GM23338 (cell line): Measurements from ENCODE around the gene FBXO22. TPM values are rescaled to one million over a fixed set of nuclear protein-coding genes. Genes with fewer than 3 reads are reported as not detected.

Experiments used
- ATAC-seq: fragments of 200-7000 bp; cut with Tn5 transposase; 3 replicates; pipeline ENCODE4 v1.9.1; 2020
- DNase-seq: peaks from one replicate; pipeline ENCODE4 v3.0.0-alpha.2; 2015; ENCODE audit warnings: low spot score
- H2AFZ ChIP-seq: fragments of 200-600 bp; sonication (generic); 2 replicates; pipeline ENCODE4 v1.8.0; 2016; ENCODE audit warnings: antibody characterized with exemption, mild to moderate bottlenecking, moderate library complexity
- H3F3A ChIP-seq: fragments of 200-600 bp; sonication (generic); replicated peaks from 2 replicates; pipeline ENCODE4 v1.8.0; 2017; ENCODE audit warnings: antibody characterized with exemption, mixed run types, low read depth
- H3K27ac ChIP-seq: fragments of 200-600 bp; sonication (generic); 2 replicates; pipeline ENCODE4 v1.6.1; 2016; ENCODE audit warnings: low read depth
- H3K27me3 ChIP-seq: fragments of 200-600 bp; sonication (generic); 2 replicates; pipeline ENCODE4 v1.8.0; 2016; ENCODE audit warnings: mild to moderate bottlenecking, mixed run types, moderate library complexity; ENCODE audit not compliant: insufficient read depth
- H3K36me3 ChIP-seq: fragments of 200-600 bp; sonication (generic); 2 replicates; pipeline ENCODE4 v1.8.0; 2016; ENCODE audit warnings: mild to moderate bottlenecking; ENCODE audit not compliant: insufficient read depth
- H3K4me1 ChIP-seq: fragments of 200-600 bp; sonication (generic); 2 replicates; pipeline ENCODE4 v1.8.0; 2016; ENCODE audit warnings: mild to moderate bottlenecking, moderate library complexity; ENCODE audit not compliant: insufficient read depth
- H3K4me2 ChIP-seq: fragments of 200-600 bp; sonication (generic); 2 replicates; pipeline ENCODE4 v1.7.1; 2017; ENCODE audit warnings: mixed run types
- H3K4me3 ChIP-seq: fragments of 200-600 bp; sonication (generic); 2 replicates; pipeline ENCODE4 v1.6.1; 2016; ENCODE audit warnings: mixed run types
- H3K79me2 ChIP-seq: fragments of 200-600 bp; sonication (generic); replicated peaks from 2 replicates; pipeline ENCODE4 v1.8.0; 2017; ENCODE audit warnings: mild to moderate bottlenecking; ENCODE audit not compliant: insufficient read depth
- H3K9me2 ChIP-seq: fragments of 200-600 bp; sonication (generic); 2 replicates; pipeline ENCODE4 v1.8.0; 2017; ENCODE audit not compliant: insufficient read depth
- H4K20me1 ChIP-seq: fragments of 200-600 bp; sonication (generic); replicated peaks from 2 replicates; pipeline ENCODE4 v1.8.0; 2017; ENCODE audit warnings: mild to moderate bottlenecking; ENCODE audit not compliant: insufficient read depth
- H3K27ac Mint-ChIP-seq: 2 replicates; pipeline ENCODE4 v1.8.0; 2020; ENCODE audit warnings: inconsistent platforms, mild to moderate bottlenecking, moderate library complexity, mixed read lengths
- H3K27me3 Mint-ChIP-seq: 3 replicates; pipeline ENCODE4 v1.8.0; 2022; ENCODE audit warnings: low read depth, mild to moderate bottlenecking, moderate library complexity, mixed read lengths, inconsistent platforms; ENCODE audit not compliant: insufficient read depth, poor library complexity
- H3K36me3 Mint-ChIP-seq: 3 replicates; pipeline ENCODE4 v1.8.0; 2021; ENCODE audit warnings: low read depth, mild to moderate bottlenecking, inconsistent platforms, moderate library complexity, mixed read lengths
- H3K4me1 Mint-ChIP-seq: 3 replicates; pipeline ENCODE4 v1.8.0; 2020; ENCODE audit warnings: mild to moderate bottlenecking, inconsistent platforms, mixed read lengths
- H3K4me3 Mint-ChIP-seq: 3 replicates; pipeline ENCODE4 v1.8.0; 2021; ENCODE audit warnings: moderate library complexity, mild to moderate bottlenecking, inconsistent platforms, mixed read lengths
- H3K9me3 Mint-ChIP-seq: 3 replicates; pipeline ENCODE4 v1.8.0; 2020; ENCODE audit warnings: moderate library complexity, mild to moderate bottlenecking, inconsistent platforms, mixed read lengths
- CREB1 ChIP-seq: fragments of 250-450 bp; sonication (Bioruptor Pico); IDR thresholded peaks from 2 replicates; pipeline ENCODE4 v1.5.0; 2020; ENCODE audit warnings: low read depth, mild to moderate bottlenecking, moderate library complexity
- CTCF ChIP-seq, 2 experiments: fragments of 200-600 bp in 1 of 2; sonication (generic) in 1 of 2; conservative IDR thresholded peaks; 2 replicates each; pipeline versions ENCODE4 v1.5.1 to v1.6.1; 2016 to 2017; ENCODE audit warnings: antibody characterized with exemption in 2 of 2, low read depth in 2 of 2, mild to moderate bottlenecking in 2 of 2, moderate library complexity in 1 of 2
- ETS1 ChIP-seq: IDR thresholded peaks from 2 replicates; pipeline ENCODE4 v1.6.1; 2016; ENCODE audit warnings: antibody characterized with exemption
- EZH2 ChIP-seq: fragments of 200-600 bp; sonication (generic); IDR thresholded peaks from one replicate; pipeline ENCODE4 v1.8.0; 2017; ENCODE audit warnings: antibody characterized with exemption, mild to moderate bottlenecking, low read depth; ENCODE audit not compliant: unreplicated experiment
- EZH2phosphoT487 ChIP-seq: fragments of 200-600 bp; sonication (generic); IDR thresholded peaks from one replicate; pipeline ENCODE4 v1.8.1; 2018; ENCODE audit warnings: antibody characterized with exemption; ENCODE audit not compliant: unreplicated experiment
- JUNB ChIP-seq: IDR thresholded peaks from one replicate; pipeline ENCODE4 v1.6.1; 2016; ENCODE audit warnings: antibody characterized with exemption; ENCODE audit not compliant: unreplicated experiment
- NANOG ChIP-seq: IDR thresholded peaks from 2 replicates; pipeline ENCODE4 v1.6.1; 2016; ENCODE audit warnings: antibody characterized with exemption, borderline replicate concordance
- POLR2AphosphoS5 ChIP-seq: IDR thresholded peaks from 2 replicates; pipeline ENCODE4 v1.6.1; 2016; ENCODE audit warnings: antibody characterized with exemption, low read depth
- REST ChIP-seq: IDR thresholded peaks from one replicate; pipeline ENCODE4 v1.6.1; 2018; ENCODE audit warnings: antibody characterized with exemption; ENCODE audit not compliant: unreplicated experiment
- STAT1 ChIP-seq: IDR thresholded peaks from one replicate; pipeline ENCODE4 v1.6.1; 2016; ENCODE audit warnings: antibody characterized with exemption; ENCODE audit not compliant: unreplicated experiment
- ZNF114 ChIP-seq: fragments of 250-450 bp; sonication (Bioruptor Pico); IDR thresholded peaks from 2 replicates; pipeline ENCODE4 v1.5.0; 2020; ENCODE audit warnings: mild to moderate bottlenecking, moderate library complexity
- ZNF331 ChIP-seq: fragments of 250-450 bp; sonication (Bioruptor Pico); IDR thresholded peaks from 2 replicates; pipeline ENCODE4 v1.5.0; 2020; ENCODE audit warnings: low read depth, mild to moderate bottlenecking, moderate library complexity
- ZNF462 ChIP-seq: fragments of 250-450 bp; sonication (Bioruptor Pico); IDR thresholded peaks from 2 replicates; pipeline ENCODE4 v1.5.0; 2020; ENCODE audit warnings: mild to moderate bottlenecking, moderate library complexity
- polyA plus RNA-seq: library from polyadenylated mRNA; unstranded; fragments of >200 nt; fragmentation: Nextera tagmentation; extraction: Ambion mirVana; gene quantifications from 2 replicates; pipeline ENCODE4 v1.2.1, GENCODE V29; 2016
- total RNA-seq: library from RNA; depleted of rRNA; stranded (reverse); fragments of >200 nt; shearing (Covaris generic); gene quantifications from 2 replicates; pipeline ENCODE4 v1.2.3, GENCODE V29; 2014

FBXO22 gene
- total and polyA plus RNA-seq, 2 experiments from 2014 or later: 79.8 to 94.5 TPM

- no peak overlapping the region for H3K4me3 Mint-ChIP-seq
- no peaks in the 10 kb centered on the region for H3F3A ChIP-seq
- no peaks in the 10 kb centered on the region for H4K20me1 ChIP-seq
- no peaks in the 10 kb centered on the region for H3K27me3 ChIP-seq
- ATAC-seq (peak; percentile 52), DNase-seq (peak; percentile 29)
- no peak overlapping the region for H3K4me3 ChIP-seq
- no peaks in the 10 kb centered on the region for H3K4me1 ChIP-seq
- H3K27ac Mint-ChIP-seq: no peak overlapping the region
- H3K9me3 Mint-ChIP-seq: no peaks in the 10 kb centered on the region
- H3K36me3 ChIP-seq: no peaks in the 10 kb centered on the region
- no peak overlapping the region for H2AFZ ChIP-seq
- H3K36me3 Mint-ChIP-seq: no peaks in the 10 kb centered on the region
- H3K27ac ChIP-seq: no peak overlapping the region
- H3K4me2 ChIP-seq: no peak overlapping the region
- peaks cover 3% of the 10 kb centered on the region for H3K27me3 Mint-ChIP-seq
- H3K4me1 Mint-ChIP-seq: no peaks in the 10 kb centered on the region
- H3K9me2 ChIP-seq: no peaks in the 10 kb centered on the region
- no peaks in the 10 kb centered on the region for H3K79me2 ChIP-seq
- TF ChIP-seq CREB1 (CRISPR knock-in tag) (no peak), ZNF462 (CRISPR knock-in tag) (no peak), ETS1 (no peak), EZH2 (no peak), CTCF (conservative IDR thresholded peaks at IDR 0.05; ENCODE audit: low read depth in 2 of 2) (no peak), REST (no peak), STAT1 (no peak), ZNF114 (CRISPR knock-in tag) (no peak), ZNF331 (no peak), POLR2AphosphoS5 (no peak), JUNB (no peak), NANOG (no peak), EZH2phosphoT487 (no peak)
Observed at GRCh38 chr15:75955720-75956119, 52.0 kb downstream of the FBXO22 start.
